Stimulated activated CD4-positive, alpha-beta T cell treated with anti-CD3 and anti-CD28 coated beads, Interleukin-1b, Interleukin-23, amount 100 ng/mL, for 24 hours (primary cell): ENCODE results near the gene ARHGEF17.
"Not testable (repeated sequence)": the region's sequence is repeated elsewhere in the genome, so short reads cannot be mapped to it uniquely, and the experiment has no call there.

Experiments
- DNase-seq, 4 experiments: peaks; one replicate each; pipeline ENCODE4 v3.0.0-alpha.2; 2020; ENCODE audit warnings: low read depth in 4 of 4, low spot score in 1 of 4

The ARHGEF17 gene

DNA sequence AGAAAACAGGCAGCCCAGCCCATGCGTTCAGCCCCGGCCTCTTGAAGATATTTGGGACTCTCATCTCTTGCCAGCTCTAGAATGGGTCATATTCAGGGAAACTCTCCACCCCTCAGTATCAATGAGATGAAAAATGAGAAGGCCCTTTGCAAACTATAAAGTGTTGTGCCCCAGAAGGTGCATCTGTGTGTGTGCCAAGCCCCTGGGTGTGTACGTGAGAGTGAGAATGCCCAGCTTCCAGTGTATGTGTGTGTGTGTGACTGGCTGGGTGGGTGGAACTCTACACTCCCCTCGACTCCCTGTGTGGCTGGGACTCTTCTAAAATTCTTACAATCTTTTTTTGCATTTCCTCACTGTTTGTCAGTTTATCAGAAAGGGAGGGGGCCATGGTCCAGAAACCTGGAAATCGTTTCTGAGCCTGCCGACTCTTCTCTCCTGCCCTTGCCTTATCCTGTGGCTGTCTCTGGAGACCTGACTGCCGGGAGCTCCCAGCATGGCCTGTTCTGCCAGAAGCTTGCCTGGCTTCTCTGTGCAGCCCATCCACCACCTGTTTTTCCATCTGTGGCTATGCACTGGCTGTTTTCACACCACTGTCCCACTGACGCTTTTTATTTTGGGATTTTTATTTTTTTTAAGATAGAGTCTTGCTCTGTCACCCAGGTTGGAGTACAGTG lies 34.7 kb upstream of the ARHGEF17 start:
- no peak for DNase-seq

DNA sequence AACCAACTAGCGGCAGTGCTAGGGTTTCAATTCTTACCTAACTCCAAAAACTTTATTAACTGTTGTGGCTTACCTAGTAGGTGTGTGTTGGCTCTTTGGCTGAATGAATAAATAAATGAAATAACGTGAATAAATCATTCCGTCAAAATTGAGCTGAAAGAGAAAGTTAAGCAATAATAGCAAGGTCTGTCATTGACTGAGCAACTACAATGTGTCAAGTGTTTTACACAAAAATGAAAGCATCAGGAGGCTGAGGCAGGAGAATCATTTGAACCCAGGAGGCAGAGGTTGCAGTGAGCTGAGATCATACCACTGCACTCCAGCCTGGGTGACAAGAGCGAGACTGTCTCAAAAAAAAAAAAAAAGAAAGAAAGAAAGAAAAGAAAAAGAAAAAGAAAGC lies 33.9 kb upstream of the ARHGEF17 start:
- not testable (repeated sequence) for DNase-seq

DNA sequence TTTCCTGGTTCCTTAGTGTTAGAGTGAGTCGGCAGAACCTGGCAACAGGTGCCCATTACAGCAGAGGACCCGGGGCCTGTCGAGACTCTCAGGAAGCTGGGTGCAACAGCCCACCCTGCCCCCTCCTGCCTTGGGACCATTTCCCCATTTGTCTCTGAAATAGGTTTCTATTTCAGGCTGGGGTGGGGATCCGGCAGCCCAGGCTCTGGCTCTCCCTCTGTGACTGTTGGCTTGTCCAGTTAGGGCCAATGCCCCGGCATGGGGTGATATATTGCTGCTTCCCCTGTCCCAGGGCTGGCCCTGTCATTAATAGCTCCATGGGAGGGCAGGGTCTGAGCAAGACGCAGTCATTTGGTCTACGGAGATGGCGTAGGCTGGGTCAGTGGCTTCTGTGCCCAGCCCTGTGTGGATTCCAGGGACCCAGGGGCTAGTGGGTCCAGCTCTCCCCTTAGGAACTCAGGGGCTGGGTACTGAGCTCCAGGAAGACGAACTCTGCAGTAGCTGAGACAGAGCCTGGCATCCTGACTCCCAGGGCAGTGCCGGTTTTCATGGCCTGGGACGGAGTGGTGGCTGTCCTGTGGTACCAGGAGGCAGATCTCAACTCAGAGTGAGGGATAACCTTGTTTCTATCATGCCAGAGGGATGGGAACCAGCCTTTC lies 33.2 kb upstream of the ARHGEF17 start:
- no peak for DNase-seq

DNA sequence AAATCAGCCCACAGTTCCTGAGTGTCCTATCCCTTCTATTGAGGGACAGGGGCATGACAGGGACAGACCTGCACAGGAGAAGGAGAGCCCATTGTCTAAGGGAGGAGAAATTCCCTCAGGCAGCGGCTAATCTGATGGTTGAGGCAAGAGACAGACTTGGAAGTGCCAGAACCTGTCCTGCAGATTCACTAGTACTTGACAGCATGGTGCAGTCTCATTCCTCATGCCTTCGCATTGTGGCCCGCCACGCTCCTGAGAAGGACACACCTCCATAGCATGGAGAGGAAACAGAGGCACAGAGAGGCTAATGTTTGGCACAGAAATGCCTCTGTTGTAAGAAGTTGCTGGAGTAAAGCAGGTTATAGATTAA lies 32.7 kb upstream of the ARHGEF17 start:
- DNase-seq = no peak

DNA sequence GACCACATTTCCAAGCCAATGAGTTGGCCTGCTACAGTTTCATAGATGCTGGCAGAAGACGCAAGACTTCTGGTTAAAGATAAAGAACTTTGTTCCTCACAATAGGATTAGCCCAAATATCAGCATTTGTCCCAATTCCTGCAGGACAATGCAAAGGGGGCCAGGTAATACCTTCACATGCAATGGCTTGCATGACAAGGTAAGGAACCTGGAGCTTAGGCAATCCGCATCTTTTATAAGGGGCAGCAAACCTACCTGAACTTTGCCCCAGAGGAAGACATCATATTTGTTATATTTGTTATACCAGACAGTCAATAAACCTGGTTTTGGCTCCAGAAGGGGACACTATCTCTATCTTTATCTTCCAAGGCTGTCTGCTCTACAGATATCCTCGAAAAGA lies 30.6 kb upstream of the ARHGEF17 start:
- DNase-seq = no peak

DNA sequence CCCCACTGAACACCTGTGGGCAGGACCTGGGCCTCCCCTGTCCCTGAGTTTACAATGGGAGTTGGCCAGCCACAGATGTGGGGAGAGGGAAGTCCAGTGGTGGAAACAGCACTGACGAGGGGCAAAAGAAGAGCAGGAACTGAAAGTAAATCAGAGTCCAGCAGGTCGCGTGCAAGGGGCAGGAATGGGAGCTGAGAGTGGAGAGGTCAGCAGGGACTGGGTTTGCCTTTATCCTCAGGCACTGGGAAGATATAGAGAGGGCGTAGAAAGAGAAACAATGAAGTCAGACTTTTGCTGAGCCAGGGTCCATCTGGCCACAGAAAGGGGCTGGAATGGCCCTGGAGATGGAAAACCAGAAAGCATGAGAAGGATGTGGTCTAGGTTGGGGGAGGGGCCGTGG lies 27.4 kb upstream of the ARHGEF17 start:
- no peak for DNase-seq

DNA sequence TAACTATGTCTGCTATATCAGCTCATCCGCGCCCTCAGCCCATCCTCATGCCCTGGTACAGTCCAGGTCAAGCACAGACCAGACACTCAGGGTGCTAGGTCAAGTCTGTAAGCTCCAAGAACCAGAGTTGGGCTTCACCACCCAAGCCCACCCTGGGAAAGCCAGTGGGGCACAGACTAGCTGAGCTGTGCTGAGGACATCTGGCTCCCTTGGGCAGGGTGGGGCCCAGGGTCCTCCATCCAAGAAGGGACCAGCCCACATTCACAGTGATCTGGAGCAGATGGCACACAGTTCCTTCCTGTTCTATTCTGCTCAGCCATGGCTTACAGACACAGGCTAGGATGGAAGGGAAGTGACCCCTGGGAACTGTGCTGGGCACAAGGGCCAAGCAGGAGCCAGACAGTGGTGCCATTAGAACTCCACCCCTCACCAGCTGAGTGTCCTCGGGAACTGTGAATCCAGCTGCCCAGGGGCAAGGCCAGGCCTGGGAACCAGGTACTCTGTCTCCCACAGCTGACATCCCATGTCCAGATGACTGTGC lies 26.8 kb upstream of the ARHGEF17 start:
- DNase-seq = no peak

DNA sequence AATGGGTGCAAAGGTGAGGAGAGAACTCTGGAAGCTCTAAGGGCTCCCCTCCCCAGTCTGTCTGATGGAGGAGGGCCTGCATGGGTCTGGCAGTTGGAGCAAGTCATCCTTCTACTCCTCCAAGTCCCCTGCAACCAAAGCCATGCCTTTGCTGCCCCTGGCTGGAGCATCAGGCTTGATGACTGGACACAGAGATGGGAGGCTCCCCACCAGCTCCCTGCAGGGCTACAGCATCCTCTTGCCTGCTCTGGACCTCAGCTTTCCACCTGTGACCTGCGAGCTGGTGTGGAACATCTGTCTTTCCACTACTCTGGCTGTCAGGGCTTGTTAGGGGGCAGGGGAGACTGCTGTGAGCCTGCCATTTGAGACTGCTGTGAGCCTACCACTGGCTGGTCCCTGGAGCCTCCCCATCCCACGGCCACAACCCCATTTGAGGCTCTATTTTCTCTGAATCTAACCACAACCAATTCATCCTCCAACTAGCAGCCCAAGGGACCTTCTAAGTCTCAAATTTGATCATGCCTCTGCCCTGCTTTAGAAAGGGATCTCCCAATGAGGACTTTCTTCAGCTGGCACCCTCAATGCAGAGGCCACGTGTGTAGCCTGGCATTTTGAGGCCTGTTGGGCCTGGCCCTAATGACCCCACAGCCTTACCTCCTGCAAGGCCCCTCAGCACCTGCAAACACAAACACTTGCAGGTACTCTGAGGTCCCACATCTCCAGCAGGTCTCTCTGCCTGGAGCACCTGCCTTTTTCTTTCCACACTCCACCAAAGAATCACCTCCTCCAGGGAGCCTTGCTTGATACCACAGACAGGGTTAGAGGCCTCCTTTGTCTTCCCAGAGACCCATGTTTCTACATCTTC lies 26.0 kb upstream of the ARHGEF17 start:
- no peak for DNase-seq

DNA sequence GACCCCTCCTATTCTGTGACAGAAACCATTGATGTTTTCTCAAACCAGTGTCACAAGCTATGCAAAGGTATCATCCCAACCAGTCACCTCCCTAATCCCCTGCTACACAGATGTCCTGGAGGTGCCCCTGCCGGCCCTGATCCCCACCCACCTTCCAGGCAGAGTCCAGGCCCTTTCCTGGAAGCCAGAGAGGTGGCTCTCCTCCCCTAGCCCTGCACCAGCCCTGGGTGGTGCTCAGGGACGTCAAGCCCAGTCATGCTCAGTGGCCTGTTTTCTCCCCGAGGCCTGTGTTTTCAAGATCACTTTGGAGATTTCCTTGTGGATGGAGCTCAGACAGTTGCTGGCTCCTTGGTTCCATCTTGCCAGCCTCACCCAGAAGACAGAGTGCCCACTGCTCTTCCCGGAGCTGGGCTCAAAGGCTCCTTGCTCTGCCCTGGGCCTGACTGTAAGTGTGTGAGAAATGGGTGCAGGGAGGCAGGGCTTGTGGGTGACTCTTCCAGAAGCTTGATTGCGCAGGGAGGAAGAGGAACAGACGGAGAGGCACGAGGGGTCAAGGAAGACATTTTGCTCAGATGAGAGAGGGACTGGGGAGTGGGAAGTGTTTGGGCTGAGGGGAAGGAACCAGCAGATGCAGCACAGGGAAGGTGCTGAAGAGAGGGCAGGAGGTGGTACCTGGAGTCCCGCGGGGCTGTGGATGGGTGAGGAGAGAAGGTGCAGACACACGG lies 24.6 kb upstream of the ARHGEF17 start:
- DNase-seq = no peak

DNA sequence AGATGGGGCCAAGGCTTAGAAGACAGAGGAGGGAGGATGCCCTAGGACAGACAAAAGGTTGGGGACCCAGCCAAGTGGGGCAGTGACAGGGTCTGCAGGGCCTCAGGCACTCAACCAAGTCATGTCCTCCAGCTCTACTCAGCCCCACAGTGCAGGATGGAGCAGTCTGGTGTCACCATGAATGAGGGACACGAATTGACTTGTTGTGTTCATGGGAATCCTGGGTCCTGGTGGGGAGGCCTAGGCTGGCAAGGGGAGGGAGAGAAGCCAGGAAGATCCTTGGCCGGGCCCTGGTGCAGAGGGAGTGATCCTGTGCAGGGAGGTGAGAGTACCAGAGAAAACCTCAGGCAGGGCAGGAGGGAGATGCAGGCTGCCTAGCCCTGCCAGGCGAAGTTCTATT lies 24.0 kb upstream of the ARHGEF17 start:
- no peak for DNase-seq

DNA sequence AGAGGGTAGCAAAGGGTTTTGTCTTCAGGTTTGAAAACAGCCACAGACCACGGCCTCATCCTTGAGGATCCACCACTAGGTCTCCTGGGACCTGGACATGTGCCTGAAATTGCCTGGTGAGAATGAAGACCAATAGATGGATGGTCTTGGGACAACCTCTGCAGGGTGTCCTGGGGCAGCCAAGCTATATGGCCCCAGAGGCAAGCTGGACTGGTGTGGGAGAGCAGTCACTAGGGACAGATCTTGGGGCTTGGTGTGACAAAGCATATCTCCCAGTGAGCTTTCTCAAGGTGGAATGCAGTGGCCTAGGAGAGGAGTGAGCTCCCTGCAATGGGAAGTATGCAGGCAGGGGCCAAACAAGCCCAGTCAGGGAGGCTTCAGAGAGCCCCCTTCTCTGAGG lies 22.4 kb upstream of the ARHGEF17 start:
- no peak for DNase-seq

DNA sequence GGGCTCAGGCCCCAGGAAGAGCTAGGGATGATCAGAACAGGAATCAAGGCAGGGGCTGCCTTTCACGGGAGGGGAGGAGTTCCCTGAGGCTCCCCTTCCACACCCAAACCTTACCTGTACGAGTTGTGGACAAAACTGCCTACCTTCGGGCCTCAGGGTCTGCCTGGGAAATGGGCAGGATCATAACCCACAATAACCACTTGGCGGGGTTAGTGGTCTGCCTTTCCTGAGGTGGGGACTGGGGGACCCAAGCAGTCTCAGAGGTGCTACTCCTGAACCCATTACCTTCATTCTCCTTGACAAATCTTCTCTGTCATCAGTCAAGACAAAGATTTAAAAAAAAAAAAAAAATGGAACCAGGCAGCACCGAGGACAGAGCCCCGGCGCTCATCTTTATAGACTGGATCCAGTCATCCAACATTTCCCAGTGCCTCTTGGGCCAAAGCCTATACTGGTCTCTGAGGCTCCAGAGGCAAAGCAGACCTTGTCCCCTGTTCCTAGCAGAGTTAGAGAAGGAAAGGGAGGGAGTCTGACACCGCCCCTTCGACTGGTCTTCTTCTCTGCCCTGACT lies 21.8 kb upstream of the ARHGEF17 start:
- no peak for DNase-seq

DNA sequence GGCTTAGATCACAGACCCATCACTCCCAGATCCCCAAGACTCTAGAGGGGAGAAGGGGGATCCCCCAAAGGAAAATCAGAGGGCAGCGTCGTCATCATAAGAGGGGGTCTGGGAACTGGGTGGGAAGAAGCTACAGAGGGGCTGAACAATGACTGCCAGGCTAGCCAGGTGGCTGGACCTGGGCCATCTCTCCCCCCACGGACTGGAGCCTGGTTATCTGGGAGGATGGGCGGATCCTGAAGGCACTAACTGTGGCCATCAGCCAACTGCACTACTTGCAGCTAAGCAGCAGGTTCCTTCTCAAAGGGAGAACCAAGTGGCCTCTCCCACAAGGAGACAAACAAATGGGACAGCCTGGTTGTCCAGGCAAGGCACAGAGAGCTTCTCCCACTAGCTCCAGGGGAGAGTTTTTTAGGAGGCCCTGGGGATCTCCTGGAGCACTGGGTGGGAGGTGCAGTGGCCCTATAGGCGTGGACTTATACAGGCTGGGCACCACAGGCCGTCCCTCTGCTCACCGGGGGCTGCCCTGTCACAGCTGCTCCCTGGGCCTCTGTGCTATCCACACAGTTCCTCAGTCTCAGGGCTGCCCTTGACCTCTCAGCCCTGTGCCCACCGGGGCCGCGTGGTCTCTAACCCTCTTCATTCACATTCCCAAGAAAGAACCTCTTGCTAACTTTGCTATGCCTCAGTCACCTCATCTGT lies 20.5 kb upstream of the ARHGEF17 start:
- no peak for DNase-seq

DNA sequence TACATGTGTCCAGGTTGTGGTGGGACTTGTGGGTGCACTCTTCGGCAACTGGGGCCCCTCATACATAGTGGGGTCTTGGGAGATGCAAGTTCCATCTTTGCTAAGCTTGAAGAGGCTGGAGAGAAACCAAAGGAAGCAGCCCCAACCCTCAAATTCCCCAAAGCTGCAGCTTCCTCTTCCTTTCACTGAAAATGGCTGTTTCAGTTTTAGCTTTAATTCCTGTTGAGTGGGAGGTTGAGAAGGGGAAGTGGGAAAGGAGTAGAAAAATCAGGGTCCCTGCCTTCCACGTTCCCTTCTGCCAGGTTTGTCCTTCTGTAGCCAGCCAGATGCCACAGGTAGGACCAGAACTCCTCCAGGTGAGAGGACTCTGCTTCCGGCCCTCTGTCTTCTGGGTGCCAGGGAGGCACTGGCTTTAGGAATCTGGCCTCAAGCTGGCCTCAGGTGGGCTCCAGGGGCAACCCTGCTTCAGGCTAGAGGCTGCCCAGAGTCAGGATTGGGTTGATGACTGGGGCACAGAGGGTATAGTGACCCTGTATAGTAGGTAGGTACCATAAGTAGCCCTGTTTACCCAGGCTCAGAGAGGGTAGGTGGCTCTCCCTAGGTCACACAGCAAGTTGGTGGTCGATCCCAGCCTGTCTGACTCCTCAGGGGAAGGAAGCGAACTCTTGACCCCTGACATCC lies 19.7 kb upstream of the ARHGEF17 start:
- no peak for DNase-seq

DNA sequence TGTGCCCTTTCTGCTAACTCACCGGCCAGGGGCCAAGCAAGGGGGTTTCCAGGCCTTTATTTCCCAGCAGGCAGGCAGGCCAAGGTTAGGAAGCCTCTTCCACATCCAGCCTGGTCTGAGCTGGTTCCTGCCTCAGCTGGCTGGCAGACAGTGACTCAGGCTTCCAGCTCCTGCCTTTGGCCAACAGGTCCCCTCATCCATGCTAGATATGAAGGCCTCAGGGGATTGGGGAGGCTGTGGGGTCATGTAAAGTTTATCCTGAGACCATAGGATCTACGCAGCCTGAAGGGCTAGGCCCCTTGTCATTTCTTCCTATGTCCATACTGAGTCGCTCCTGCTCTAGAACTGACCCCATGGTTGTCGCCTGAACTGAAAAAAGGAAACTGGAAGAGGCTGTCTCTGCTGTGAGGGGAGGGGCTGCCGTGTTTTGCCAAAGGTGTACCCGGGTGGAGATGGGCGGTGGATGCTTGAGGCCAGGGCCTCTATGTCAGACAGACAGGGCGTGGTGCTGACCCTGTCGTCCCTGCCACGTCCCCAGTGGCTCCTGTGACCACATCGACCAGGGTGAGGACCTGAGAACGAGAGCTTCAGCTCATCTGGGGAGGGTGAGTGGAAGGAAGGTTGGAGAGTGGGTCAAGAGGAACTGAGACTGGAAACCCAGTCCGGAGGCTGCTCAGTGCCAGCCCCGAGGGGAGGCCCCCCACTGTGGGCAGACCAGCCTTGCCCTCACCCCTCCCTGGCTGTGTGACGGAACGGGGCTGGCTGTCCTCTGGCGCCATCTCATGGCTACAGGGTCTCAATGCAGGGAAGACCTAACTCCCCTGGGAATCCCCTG lies 19.0 kb upstream of the ARHGEF17 start:
- peak in 2 of 4 experiments; percentile 14 to 15 for DNase-seq

DNA sequence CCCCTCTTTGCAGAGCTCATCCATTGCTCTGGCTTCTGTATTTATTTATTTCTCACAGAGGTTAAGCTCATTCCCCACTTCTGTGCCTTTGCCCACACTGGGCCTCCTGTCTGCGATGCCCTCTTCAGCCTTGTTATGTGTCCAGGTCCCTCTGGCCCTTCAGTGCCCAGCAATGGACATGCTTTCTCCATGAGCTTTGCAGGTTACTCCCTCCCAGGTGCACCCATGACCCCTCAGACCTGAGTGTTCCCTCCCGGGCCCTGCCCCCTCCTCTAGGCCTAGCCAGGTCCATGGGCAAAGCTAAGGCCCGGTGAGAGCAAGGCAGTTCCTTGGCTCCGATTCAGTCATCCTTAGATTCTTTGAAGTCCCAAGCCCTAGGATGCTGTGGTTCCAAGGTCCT lies 17.5 kb upstream of the ARHGEF17 start:
- DNase-seq = no peak

DNA sequence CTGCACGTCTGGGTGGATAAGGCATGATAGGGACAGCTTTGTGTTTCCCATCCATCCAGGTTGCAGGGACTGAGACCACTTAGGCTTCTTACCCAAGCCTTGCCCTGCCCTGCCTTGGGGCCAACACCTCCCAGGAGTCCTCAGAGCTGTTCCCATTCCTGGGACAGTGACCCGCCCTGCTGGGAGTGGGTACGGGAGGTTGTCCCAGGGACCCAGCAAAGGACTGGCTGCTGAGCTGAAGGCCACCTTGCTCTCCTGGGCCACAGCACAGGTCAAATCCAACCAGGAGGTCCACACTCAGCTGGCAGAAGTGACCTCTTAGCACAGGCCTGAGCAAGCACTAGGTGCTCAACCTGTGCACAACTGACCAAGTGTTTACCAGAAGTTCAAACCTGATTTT lies 16.9 kb upstream of the ARHGEF17 start:
- no peak for DNase-seq

DNA sequence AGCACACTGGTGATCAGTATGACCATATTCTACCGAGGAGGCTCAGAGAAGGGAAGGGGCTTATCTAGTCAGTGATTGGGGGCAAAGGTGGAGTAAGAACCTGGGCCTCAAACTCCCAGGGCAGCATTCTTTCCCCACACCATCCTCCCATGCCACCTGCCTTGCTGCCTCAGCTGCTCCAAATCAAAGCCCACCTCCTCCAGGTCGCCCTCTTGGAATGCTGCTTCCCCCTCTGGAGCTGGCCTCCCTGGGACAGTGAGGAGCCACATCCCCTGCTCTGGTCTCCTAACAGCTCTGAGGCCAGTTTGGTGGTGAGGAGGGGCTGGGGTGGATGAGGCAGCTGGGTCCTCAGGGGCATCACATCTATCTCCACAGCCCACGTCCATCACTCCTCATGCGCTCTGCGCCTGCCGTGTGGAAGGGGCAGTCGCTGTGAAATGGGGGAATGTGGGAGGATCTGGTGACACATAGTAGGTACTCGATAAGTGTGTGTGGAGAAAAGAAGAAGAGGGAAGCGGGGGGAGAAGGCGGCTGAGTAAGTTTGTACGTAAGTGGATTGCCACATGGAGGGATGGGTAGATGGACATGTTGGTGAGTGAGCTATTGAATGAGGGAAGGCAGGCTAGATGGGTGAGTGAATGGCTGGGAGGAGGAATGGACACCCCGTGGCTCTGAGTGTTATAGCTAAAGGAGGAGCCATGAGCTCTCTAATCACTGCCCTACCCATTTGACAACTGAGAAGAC lies 16.1 kb upstream of the ARHGEF17 start:
- no peak for DNase-seq
